GM18909 (cell line): ENCODE measurements around the gene SLC17A9.
"Not testable (repeated sequence)": the region's sequence is repeated elsewhere in the genome, so short reads cannot be mapped to it uniquely, and the experiment has no call there.

ENCODE experiments used
- ATAC-seq: cut with Tn5 transposase; IDR thresholded peaks from one replicate; pipeline ENCODE4 v1.9.1; 2021; ENCODE audit warnings: mild to moderate bottlenecking; ENCODE audit not compliant: unreplicated experiment, poor library complexity

The SLC17A9 gene

DNA sequence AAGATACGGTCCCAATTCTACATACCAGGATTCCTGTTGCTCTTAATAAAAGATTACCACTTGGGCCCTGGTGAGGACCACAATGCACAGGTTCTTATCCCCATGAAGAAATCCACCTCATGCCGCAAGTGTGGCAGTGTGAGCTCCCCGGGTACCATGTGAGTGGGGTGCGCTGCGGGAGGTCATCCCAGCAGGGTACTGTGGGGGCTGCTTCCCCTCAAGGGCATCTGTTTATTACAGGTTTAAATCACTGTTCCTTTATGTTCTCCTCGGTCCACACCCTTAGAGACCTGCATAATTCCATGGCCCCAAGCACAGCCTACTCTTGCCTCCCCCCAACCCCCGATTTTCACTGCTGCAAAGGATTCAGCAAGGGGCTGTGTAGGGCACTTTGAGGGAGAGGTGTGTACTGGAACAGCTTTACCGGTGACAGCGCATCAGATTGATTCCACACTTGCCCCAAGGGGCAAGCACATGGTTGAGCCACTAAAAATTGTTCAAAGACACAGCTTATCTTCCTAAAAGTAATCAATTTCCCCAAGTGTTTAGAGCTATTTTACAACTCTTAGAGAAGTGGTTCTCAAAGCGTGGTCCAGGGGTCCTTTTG, 32.4 kb upstream of the SLC17A9 start:
- no peak for ATAC-seq

DNA sequence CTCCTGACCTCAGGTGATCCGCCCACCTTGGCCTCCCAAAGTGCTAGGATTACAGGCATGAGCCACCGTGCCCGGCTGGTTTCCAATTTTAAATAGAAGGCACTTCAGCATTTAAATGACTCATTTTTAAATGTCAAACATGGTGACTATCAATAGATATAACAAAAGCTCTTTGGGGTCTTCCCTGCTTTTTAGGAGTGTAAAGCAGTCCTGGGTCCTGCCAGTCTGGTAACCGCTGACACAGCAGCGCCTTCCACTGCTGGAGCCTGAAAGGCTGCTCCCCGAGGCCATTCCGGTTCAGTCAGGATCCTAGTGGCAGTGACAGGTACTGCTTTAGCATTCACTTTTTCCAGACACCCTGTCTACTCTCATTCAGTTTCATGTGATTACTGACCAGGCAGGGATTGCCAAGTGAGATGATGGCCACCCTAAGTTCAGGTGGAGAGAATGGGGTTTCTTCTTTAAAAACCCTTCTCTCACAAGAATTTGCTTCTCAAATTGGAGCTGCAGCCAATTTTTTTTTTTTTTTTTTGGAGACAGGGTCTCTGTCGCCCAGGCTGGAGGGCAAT, 31.3 kb upstream of the SLC17A9 start:
- no peak for ATAC-seq

DNA sequence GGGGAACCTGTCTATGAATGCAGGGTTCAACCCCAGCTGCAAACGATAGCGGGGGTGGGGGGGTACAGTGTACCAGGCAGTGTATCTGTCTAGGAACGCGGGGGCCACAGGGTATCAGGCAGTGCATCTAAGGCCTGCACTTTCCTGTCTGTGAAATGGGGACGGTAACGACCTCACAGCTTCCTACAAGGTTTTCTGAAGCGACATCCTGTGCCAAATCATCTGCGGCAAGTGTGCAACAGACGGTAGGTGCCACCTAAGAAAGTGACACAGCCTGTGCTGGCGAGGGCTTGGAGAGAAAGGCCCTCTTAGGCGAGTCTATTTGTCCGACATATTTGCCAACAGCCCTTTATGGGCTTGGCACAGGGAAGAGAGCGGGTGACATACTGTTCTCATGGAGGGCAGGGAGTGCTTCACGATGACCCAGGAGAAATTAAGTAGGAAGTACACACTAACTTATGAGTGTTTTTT, 30.0 kb upstream of the SLC17A9 start:
- ATAC-seq: no peak

DNA sequence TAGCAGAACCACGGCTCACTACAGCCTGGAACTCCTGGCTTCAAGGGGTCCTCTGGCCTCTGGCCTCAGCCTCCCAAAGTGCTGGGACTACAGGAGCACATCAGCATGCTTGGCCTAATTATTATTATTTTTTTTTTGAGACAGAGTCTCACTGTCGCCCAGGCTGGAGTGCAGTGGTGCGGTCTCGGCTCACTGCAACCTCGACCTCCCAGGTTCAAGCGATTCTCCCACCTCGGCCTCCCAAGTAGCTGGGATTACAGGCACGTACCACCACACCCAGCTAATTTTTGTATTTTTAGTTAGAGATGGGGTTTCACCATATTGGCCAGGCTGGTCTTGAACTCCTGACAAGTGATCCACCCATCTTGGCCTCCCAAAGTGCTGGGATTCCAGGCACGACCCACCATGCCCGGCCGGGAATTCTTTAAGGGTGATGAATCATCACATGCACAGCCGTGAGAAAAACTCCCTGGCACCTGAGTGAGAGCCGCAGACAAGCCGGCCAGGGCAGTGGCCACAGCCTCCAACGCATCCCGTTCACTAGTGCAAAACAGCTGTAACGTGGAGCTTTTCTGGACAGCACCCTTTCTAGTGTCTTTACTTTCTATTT, 29.3 kb upstream of the SLC17A9 start:
- ATAC-seq: not testable (repeated sequence)

DNA sequence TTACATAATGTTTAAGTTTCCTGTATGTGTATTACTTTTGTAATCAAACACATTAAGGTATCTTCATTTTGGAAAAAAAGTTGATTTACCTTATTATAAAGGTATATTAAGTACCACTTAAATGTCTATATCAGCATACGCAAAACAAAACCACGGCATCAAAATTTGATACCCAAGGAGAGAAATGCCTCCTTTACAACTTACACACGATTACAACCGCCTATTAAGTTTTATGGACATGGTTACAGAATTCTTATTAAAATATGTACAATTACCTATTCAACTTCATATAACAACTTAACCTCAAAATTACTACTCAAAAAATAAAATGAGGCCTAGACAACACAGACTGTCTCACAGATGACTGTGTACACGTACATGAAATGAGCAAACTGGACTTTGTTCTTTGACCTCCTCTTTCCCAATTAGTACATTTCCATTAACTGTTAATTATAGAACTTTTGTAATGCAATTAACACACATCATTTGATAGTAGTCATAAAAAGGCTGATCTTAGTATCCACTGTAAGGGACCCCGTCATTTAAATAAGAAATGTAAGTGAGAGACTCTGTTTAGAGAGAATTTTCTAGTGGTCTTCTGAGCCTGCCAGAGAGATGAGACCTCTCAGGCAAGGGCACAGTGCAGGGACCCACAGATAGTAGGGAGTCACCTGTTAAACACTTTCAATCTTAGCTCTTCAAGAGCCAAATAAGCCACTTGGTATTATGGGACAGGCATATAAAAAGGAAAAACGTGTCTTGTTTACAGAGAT, 28.7 kb upstream of the SLC17A9 start:
- no peak for ATAC-seq

DNA sequence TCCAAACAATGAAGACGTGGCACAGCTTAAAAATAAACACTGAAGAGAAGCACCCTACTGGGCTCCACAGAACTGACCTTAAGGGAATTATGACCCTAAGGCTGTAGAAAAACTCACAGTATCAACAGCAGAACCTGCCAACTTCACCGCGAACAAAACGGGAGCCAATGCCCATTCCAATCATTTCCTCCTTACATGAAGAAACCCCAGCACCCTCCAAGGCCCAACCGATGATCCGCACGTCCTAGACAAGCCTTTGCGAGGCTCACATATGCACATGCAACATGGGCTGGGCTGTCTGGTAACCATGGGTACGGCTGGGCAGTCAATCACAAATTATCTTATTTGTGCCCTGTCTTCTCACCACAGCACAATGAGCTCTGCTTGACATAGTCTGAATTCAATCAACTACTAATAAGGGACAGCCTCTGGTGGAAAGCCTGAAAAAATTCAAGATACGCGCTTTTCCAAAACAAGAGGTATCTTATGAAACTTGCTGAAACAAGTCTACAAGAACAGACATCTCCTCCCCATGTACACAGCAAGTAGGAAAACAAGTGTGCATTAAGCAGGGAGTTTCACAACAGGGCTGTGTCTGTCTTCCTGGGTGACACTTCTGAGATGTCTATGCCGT, 27.9 kb upstream of the SLC17A9 start:
- ATAC-seq: no peak

DNA sequence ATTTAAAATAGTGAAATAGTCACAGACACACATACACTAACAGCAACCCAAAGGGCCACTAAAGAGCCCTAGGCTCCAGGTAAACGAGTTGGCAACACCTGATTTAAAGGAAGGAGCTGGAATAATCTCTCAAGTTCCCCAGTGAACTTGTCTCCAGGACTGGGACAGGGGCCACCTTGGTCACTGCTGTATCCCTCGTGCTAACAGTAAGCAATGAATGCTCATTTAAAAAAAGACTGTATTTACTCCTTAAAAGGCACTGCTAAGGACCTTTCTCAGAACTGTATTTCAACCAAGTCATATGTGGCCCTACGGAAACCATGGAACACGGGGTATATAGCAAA, 27.5 kb upstream of the SLC17A9 start:
- no peak for ATAC-seq

DNA sequence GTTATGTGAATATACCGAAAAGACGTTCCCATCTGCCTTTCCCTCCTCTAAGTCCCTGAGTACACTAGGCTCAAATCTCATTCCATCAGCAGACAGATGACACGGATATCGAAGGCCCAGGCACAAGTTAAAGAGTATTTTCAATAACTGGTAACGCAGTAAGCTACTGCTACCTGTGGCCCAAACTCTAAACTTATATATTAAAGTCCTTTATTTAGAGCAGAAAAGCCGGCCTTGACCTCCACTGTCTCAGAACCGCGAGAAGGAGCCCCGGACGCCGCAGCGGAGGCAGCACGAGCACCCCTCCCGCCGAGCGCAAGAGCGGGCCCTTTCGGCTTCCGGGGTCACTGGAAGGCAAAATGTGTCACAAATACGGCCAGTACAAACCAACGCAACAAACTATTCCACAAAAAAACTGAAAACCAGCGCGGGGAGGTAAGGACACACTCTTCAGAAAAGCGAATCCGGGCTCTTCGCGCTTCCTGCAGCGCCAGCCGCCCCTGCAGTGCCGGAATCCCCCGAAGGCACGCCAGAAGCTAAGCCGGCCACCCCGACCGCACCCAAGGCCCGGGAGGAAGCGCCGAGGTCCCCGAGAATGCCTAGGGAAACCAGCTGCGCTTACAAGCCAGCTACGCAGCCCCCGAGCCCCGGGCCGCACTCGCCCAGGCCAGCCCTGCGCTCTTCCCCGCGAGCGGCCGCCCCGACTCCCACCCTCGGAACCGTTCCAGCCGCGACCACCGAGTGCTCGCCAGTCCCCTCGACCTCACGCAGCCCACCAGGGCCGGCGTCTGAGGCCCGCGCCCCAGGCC, 26.9 kb upstream of the SLC17A9 start:
- ATAC-seq: peak; percentile 14

DNA sequence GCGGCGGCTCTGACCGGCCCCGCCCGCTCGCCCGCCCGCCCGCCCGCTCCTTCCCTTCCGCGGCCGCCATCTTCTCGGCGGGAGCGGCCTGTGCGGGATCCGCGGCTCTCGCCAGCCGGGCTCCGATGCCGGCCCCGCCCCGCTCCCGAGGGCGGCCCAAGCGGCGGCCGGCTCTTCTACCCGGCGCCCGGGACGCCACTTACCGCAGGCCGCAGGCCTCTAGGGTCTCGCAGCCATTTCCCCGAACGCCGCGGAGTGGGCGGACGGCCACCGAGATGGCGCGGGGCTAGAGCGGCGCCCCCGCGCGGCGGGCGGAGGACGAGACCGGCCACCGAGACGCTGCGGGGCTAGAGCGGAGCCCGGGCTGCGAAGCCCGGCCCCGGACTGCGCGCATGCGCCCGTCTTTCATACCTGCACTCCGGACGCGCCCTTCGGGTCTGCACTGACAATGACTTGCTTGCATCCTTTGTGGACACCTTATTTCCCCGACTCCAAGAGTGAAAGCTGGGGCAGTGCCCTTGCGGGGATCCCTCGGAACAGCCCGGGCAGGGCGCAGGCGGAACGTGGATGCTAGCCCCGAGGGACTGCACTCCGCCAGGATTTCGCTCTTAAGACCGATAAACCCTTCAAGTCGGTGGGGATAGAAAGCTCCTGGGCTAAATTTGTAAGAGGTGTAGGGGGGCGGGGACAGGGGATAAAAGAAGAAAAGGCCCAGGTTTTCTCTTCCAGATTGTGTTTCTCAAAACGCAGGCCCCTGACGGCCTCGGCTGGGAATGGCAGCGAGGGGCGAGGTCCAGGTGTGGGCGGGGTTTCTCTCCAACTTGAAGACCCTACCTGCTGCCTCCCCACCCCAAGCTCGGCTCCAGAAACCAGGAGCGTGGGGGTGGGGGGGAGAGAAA, 26.0 kb upstream of the SLC17A9 start, which contains the start of gene DIDO1:
Gene DIDO1, minus strand, starts transcription at position 277 of the 899 bp plus-strand sequence.
- peak; percentile 78 for ATAC-seq

DNA sequence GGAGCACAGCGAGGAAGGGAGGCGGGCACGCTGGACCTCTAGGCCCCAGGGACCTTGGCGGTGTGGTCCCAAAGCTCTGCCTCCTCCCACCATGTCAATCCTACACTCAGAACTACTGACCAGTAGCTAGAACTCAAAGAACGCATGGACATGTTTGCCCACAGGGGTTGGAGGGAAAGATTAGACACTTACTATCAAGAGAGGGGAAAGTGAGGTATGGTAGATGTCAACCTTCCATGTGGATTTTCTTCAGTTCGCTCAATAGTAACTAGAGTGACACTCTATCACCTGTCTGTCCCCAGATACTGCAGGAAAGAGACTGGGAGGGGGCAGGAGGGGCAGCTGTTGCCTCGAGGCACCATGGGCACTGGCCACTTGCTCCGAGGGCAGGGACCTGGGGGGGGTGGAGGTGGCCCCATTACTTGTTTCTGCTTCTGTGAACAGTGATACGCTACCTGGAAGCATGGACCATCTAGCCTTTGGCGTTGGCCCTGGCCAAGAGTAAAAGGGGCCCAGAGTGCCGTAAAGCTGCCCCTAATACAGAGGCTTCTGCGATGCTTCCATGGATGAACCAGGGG, 25.3 kb upstream of the SLC17A9 start:
- no peak for ATAC-seq

DNA sequence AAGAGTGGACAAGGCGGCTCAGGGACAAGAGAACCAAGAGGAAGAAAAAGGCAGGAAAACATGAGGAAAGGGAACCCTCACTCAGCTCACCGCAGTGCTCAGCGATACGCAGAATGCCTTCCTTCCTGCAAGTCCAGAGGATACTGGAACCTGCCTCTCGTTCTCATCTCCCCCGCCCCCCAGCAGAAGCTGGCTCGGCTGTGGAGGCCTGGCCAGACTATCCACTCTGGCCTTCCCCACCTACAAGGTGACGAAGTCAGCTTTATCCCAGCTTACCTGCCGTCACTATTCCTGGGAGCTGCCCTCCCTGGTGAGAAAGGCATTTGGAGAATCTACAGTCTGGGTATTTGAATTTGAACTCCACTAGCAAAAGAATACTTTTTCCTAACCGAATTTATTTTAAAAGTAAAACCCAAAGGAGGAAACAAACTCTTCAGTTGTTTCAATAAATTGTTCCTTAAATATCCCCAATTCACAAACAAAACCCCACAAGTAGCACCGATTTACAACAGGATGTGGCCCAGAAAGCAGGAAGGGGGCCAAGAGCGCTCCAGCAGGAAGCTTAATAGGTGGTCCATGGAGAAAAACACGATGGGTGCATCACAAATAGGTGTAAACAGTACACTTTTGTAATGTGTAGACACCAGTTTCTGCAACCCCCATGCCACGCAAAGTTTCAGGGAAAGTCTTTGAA, 24.1 kb upstream of the SLC17A9 start:
- no peak for ATAC-seq

DNA sequence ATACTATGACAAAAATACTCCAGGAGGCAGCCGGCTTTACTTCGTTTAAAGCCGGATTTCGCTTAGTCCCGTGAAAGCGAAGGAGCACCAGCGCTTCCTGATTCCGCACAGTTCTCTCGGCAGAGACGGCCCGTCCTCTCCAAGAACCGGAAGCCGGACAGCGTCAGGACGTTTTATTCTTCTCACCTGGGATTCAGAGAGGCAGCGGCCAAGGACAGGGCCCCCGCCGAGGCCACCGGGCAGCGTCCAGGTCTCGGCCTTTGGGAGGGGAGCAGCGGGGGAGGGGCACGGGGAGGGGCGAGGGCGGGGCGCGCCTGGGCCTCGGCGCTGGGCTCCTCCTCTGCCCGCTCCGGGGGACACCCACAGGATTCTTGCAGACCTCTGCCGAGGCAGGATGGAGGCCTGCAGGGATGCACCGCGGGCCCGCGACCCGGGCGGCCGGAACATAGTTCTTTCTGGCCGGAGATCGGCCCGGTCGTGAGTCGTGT, 23.4 kb upstream of the SLC17A9 start:
- no peak for ATAC-seq

DNA sequence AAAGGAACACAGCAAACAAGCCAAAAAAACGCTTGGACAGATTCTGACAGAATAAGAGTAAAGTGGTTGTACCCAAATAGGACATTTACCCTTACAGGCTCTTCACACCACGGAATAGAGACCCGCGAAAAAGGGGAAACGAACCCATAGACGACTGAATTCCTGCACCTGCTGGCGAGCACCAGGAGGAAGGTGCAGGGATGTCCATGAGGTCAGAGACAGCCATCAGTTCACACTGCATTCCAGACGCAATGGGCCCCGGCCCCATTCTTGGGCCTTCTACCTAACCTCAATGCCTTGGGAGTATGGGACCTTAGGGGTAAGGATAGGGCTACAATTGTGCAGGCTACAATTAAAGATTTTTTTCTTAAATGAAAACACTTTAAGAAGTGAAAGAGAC, 21.0 kb upstream of the SLC17A9 start:
- ATAC-seq: no peak

DNA sequence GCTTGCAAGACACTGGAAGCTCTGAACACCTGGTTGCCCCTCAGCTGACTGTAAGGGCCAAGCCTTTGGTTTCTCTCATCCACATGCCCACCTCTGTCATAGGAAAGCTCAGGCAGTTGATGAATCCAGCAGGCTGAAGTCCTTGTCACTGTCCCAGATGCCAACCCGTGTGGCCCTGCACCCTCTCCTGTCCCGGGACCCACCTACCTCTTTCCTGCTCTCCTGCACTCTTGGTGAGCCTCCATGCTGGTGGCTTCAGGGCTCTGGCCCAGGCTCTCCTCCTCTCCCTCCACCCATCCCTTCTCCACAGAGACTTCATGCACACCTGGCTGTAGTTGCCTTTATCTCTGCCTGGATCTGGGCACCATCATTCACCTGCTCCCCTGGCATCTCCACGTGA, 18.5 kb upstream of the SLC17A9 start:
- no peak for ATAC-seq

DNA sequence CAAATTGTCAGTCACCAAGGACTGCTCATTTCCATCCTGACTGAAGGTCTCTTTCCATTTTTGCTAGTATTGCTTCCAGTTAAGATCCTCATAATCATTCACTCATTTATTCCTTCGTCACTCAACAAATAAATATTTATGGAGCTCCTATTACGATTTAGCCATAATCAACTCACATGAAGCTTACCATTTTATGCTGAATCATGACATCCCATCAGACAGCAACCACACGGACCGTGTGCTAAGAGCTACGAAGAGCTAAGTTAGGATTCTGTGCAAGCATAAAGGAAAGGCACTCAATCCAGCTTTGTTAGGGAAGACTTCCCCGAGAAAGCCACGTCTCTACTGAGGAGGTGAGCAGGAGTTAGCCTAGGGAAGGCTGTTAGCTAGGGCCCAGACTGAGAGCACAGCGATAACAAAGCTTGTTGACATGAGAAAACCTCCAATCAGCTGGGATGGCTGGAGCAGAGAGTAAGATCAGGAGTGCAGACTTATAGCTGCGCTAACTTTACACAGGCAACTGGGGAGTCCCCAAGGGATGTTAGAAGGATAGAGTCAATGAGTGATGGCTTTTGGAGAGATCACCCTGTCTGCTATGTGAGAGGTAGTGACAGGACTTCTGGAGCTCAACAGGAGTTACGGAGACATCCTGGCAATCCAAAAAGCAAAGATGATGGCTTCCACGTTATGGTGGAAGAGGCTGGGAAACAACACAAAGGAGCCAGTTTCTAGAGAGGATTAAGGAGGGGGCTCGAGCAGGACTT, 17.1 kb upstream of the SLC17A9 start:
- ATAC-seq: no peak

DNA sequence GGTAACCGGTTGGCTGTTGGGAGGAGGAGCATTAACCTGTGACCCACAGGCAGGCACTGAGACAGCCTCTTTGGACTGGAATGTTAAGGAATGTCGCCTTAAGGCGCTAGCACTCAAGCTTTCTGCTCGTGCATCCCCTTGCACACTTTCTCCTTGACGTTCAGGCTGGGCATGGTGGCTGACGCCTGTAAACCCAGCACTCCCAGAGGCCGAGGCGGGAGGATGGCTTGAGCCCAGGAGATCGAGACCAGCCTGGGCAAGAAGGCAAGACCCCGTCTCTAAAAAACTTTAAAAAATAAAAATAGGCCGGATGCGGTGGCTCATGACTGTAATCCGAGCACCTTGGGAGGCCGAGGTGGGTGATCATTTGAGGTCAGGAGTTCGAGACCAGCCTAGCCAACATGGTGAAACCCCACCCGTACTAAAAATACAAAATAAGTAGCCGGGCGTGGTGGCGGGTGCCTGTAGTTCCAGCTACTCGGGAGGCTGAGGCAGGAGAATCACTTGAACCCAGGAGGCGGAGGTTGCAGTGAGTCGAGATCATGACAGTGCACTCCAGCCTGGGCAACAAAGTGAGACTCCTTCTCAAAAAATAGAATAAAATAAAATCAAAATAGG, 16.4 kb upstream of the SLC17A9 start:
- ATAC-seq: no peak
